Measurements from ENCODE around the gene PDLIM4.

The PDLIM4 gene

DNA sequence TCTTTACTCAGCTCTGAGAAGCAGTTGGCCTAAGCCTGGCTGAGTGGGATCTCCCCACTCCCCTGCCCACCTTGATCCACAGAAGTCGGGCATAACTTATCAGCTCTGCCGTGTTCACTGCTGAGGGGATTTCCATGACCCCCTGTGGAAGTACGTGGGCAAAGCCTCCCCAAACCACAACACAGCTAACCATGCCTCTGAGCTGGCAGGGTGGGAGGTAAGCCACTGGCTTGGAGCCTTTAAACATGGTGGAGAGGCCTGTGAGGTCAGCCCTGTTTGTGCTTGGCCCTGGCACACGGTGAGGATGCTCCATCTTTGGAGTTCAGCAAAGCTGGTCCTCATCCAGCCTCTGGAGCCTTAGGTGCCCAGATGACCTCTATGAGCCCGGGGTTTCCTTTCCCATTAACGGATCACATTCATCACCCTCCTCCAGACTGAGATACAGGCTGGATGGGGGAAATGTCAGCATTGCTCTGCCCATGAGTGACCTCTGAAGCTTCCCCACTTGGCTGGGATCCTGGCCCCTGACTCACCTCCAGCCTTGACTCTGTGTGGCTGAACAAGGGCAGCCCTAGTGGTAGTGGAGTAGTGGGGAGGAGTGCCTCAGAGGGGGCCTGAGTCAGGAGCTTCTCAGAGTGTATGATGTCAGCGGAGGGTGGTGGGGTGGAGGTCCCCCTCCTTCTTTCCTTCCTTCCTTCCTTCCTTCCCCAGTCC, 6.2 kb downstream of the PDLIM4 start:
- H3K4me3 Mint-ChIP-seq, result no peak overlapping the region
- H3K27ac Mint-ChIP-seq, result peak overlapping the region; percentile 91
- peaks cover 75% of the 10 kb centered on the region for H3K4me1 Mint-ChIP-seq
- H3K9me3 Mint-ChIP-seq, result no peaks in the 10 kb centered on the region
- DNase-seq, result no peak
- no peaks in the 10 kb centered on the region for H3K27me3 Mint-ChIP-seq (ENCODE audit: low read depth, poor library complexity)
- peaks cover 21% of the 10 kb centered on the region for H3K36me3 Mint-ChIP-seq (ENCODE audit: low read depth)
- TF ChIP-seq, protein P1, sequence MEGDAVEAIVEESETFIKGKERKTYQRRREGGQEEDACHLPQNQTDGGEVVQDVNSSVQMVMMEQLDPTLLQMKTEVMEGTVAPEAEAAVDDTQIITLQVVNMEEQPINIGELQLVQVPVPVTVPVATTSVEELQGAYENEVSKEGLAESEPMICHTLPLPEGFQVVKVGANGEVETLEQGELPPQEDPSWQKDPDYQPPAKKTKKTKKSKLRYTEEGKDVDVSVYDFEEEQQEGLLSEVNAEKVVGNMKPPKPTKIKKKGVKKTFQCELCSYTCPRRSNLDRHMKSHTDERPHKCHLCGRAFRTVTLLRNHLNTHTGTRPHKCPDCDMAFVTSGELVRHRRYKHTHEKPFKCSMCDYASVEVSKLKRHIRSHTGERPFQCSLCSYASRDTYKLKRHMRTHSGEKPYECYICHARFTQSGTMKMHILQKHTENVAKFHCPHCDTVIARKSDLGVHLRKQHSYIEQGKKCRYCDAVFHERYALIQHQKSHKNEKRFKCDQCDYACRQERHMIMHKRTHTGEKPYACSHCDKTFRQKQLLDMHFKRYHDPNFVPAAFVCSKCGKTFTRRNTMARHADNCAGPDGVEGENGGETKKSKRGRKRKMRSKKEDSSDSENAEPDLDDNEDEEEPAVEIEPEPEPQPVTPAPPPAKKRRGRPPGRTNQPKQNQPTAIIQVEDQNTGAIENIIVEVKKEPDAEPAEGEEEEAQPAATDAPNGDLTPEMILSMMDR (IDR thresholded peaks at IDR 0.05), result no peak

DNA sequence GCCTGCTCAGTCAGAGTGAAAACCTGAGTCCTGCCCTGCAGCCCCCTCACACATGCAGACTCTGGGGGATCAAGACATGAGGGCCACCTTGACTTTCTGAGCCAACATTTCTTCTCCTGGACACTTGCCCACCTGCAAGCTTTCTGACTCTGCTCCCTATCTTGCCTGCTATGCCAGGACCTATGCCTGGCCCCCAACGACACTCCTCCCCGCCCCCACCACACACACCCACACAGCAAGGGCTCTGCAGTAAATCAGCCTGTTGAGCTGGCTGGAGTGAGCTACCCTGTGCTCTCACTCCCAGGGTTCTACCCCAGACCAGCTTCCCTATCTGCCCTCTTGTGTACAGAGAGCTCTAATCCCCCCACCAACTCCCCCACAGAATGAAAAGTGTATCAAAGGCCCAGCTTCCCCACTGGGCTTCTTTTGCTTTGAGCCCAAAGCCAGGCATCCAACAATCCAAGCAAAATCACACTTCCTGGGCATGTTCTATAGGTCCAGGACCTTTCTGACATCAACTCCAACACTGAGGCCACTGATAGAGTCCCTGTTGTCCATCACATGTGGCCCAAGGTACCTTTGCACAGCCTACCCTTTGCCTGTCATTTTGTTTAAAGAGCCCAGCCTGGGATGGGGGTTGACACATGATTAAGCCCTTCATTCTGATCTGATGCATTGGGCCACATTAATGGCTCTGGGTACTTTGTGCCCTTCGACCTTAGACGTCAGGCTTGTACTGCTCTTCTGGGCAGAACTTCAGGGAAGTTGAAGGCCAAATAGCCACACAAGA, 7.2 kb downstream of the PDLIM4 start:
- peak overlapping the region; percentile 99 for H3K27ac Mint-ChIP-seq
- peak overlapping the region; percentile 23 for H3K4me3 Mint-ChIP-seq
- H3K36me3 Mint-ChIP-seq (ENCODE audit: low read depth), result peaks cover 21% of the 10 kb centered on the region
- peaks cover 75% of the 10 kb centered on the region for H3K4me1 Mint-ChIP-seq
- DNase-seq, result no peak
- TF ChIP-seq, protein P1 (IDR thresholded peaks at IDR 0.05), result no peak
- no peaks in the 10 kb centered on the region for H3K27me3 Mint-ChIP-seq (ENCODE audit: low read depth, poor library complexity)
- no peaks in the 10 kb centered on the region for H3K9me3 Mint-ChIP-seq

DNA sequence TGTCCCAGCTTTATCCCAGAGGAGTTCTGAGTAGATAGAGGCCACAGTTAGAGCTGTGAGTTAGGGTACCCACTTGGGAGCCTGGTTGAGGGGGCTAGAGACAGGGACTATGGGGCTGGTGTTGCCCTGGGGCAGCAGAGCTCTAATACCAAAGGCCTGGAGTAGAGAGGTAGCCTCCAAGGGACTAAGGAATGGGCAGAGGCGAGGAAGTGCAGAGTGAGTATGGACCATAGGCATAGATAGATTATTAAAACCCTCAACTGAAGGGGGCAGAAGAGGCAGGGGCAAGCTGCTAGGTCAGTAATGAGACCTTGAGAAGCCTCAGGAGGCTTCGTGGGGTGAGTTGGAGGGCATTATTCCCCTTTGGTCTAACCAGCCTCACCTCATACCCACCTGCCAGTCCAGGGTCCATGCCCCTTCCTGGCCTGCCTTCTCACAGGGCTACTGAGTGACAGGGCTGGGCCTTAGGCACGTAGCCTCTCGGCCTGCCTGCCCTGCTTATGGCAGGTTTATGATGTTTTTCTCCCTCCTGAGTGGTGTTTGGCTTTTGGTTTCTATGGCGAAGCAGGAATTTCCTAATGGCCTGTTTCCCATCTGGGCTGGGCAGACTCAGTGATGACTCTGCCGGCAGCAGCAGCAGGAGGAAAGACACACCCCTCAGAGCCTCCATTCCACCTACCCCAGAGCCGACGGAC, 8.0 kb downstream of the PDLIM4 start:
- peaks cover 21% of the 10 kb centered on the region for H3K36me3 Mint-ChIP-seq (ENCODE audit: low read depth)
- peak overlapping the region; percentile 19 for H3K4me3 Mint-ChIP-seq
- H3K9me3 Mint-ChIP-seq, result no peaks in the 10 kb centered on the region
- TF ChIP-seq, protein P1 (IDR thresholded peaks at IDR 0.05), result no peak
- peak overlapping the region; percentile 99 for H3K27ac Mint-ChIP-seq
- peaks cover 71% of the 10 kb centered on the region for H3K4me1 Mint-ChIP-seq
- H3K27me3 Mint-ChIP-seq (ENCODE audit: low read depth, poor library complexity), result no peaks in the 10 kb centered on the region
- peak; percentile 51 for DNase-seq

DNA sequence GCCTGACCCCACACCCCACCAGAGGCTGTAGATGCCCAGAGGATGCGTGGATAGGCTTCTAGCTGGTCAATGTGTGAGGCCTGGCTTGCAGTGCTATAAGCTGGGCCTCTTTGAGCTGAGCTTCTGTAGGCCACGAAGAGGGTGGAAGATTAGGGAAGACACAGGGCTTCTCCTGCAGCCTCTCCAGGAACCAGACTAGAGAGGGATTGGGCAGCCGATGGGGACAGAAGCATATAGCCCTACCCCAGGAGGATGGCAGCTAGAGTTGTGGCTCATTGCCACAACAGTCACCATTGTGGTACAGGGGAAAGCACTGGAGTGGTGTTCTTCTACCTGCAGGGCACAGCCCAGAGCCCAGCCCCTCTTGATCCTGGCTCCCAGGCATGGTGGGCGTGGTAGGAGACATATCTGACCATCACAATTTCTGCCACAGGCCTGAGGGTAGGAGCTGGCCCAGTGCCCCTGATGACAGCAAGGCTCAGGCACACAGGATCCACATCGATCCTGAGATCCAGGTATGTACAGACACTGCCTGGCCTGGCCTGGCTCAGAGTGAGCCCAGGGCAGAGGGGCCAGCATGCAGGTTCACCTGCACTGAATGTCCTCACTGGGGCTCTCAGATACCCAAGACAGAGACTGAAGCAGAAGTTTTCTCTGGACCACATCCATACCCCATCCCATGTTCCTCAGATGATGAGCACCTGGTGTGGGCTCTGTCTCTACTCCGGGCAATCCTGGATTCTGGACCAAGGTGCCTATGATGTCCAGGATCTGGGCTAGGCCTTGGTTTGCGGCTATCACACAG, 8.7 kb downstream of the PDLIM4 start:
- Mint-ChIP-seq H3K36me3 (ENCODE audit: low read depth) (peaks cover 26% of the 10 kb centered on the region), H3K27me3 (ENCODE audit: low read depth, poor library complexity) (no peaks in the 10 kb centered on the region), H3K4me1 (peaks cover 73% of the 10 kb centered on the region), H3K9me3 (no peaks in the 10 kb centered on the region), H3K27ac (peak overlapping the region; percentile 99), H3K4me3 (no peak overlapping the region)
- TF ChIP-seq, protein P1 (IDR thresholded peaks at IDR 0.05), result no peak
- DNase-seq, result no peak

DNA sequence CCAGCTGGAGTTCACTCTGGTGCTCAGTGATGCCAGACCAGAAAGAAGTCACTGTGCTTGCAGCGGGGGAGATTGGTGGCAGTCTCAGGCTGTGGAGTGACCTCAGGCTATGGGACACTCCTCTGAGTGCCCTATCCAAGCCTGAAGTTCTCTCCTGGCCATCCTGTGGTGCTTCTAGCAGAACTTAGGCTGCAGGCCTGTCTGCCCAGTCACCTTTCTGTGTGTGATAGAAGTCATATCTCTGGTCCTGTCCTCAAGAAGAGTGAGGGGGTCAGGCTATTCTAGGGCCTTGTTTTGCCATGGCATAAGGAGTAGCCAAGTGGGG, 9.3 kb downstream of the PDLIM4 start:
- H3K27ac Mint-ChIP-seq, result no peak overlapping the region
- H3K4me1 Mint-ChIP-seq, result peaks cover 69% of the 10 kb centered on the region
- TF ChIP-seq, protein P1 (IDR thresholded peaks at IDR 0.05), result no peak
- H3K36me3 Mint-ChIP-seq (ENCODE audit: low read depth), result peaks cover 24% of the 10 kb centered on the region
- H3K4me3 Mint-ChIP-seq, result no peak overlapping the region
- no peak for DNase-seq
- H3K9me3 Mint-ChIP-seq, result no peaks in the 10 kb centered on the region
- H3K27me3 Mint-ChIP-seq (ENCODE audit: low read depth, poor library complexity), result no peaks in the 10 kb centered on the region

Data from nephron progenitor cell (in vitro differentiated cells).